WTC11 (cell line): ENCODE data around the gene GADL1. TPM values are rescaled to one million over a fixed set of nuclear protein-coding genes. Genes with fewer than 3 reads are reported as not detected.

Experiments
- ATAC-seq: fragments of 200-7000 bp; cut with Tn5 transposase; 2 replicates; pipeline ENCODE4 v1.10.0; 2021; ENCODE audit warnings: mild to moderate bottlenecking, moderate library complexity
- CTCF ChIA-PET: fragments of 300-600 bp; sonication (Branson Sonifier 250); formaldehyde crosslinking; loops from one replicate; lab custom pipeline; 2021; ENCODE audit warnings: antibody characterized with exemption; lab: Charles Lee
- POLR2A ChIA-PET: fragments of 350-600 bp; sonication (Branson Sonifier 250); formaldehyde crosslinking; loops from one replicate; lab custom pipeline; 2021; ENCODE audit warnings: antibody characterized with exemption; lab: Charles Lee
- DNase-seq: peaks from one replicate; pipeline ENCODE4 v3.0.0; 2021; ENCODE audit warnings: low spot score
- H3K27ac Mint-ChIP-seq: 2 replicates; pipeline ENCODE4 v1.8.0; 2021; ENCODE audit warnings: mixed read lengths
- H3K27me3 Mint-ChIP-seq: 2 replicates; pipeline ENCODE4 v1.8.0; 2021; ENCODE audit warnings: low read depth, mild to moderate bottlenecking, moderate library complexity, mixed read lengths
- H3K36me3 Mint-ChIP-seq: 2 replicates; pipeline ENCODE4 v1.8.0; 2021; ENCODE audit warnings: mixed read lengths
- H3K4me1 Mint-ChIP-seq: 2 replicates; pipeline ENCODE4 v1.8.0; 2022; ENCODE audit warnings: mixed read lengths
- H3K4me3 Mint-ChIP-seq: 2 replicates; pipeline ENCODE4 v1.8.0; 2021; ENCODE audit warnings: mild to moderate bottlenecking, moderate library complexity, mixed read lengths
- H3K9me3 Mint-ChIP-seq: 2 replicates; pipeline ENCODE4 v1.8.0; 2021; ENCODE audit warnings: mixed read lengths
- CREB1 ChIP-seq: sonication (generic); formaldehyde crosslinking; IDR thresholded peaks from 2 replicates; pipeline ENCODE4 v1.8.0; 2023; ENCODE audit warnings: mild to moderate bottlenecking, missing genetic modification reagents
- CREM ChIP-seq: sonication (generic); formaldehyde crosslinking; IDR thresholded peaks from 2 replicates; pipeline ENCODE4 v1.8.1; 2022; ENCODE audit warnings: mild to moderate bottlenecking, missing genetic modification reagents, moderate library complexity
- GRHL2 ChIP-seq: fragments of 250-450 bp; sonication (Bioruptor Pico); IDR thresholded peaks from 2 replicates; pipeline ENCODE4 v1.8.0; 2022; ENCODE audit warnings: mild to moderate bottlenecking, moderate library complexity; ENCODE audit not compliant: insufficient replicate concordance, severe bottlenecking
- HMGA2 ChIP-seq: fragments of 250-450 bp; sonication (Bioruptor Pico); IDR thresholded peaks from 2 replicates; pipeline ENCODE4 v1.4.0; 2021; ENCODE audit warnings: mild to moderate bottlenecking, moderate library complexity
- IRF2 ChIP-seq: sonication (generic); formaldehyde crosslinking; IDR thresholded peaks from 2 replicates; pipeline ENCODE4 v1.8.0; 2022; ENCODE audit warnings: low read depth, missing genetic modification reagents, borderline replicate concordance
- JAZF1 ChIP-seq: fragments of 250-450 bp; sonication (Bioruptor Pico); IDR thresholded peaks from 2 replicates; pipeline ENCODE4 v1.9.0; 2021; ENCODE audit warnings: moderate library complexity, mild to moderate bottlenecking, inconsistent platforms
- RORB ChIP-seq: fragments of 250-450 bp; sonication (Bioruptor Pico); IDR thresholded peaks from 2 replicates; pipeline ENCODE4 v1.9.0; 2021; ENCODE audit warnings: mild to moderate bottlenecking
- SMAD4 ChIP-seq: sonication (generic); formaldehyde crosslinking; IDR thresholded peaks from 2 replicates; pipeline ENCODE4 v1.8.0; 2022; ENCODE audit warnings: mild to moderate bottlenecking, missing genetic modification reagents
- SP1 ChIP-seq: sonication (generic); formaldehyde crosslinking; conservative IDR thresholded peaks from 2 replicates; pipeline ENCODE4 v1.8.1; 2022; ENCODE audit warnings: missing genetic modification reagents
- ZNF121 ChIP-seq: sonication (generic); formaldehyde crosslinking; IDR thresholded peaks from 2 replicates; pipeline ENCODE4 v1.8.0; 2023; ENCODE audit warnings: missing genetic modification reagents
- ZNF317 ChIP-seq: sonication (generic); formaldehyde crosslinking; IDR thresholded peaks from 2 replicates; pipeline ENCODE4 v1.8.1; 2023; ENCODE audit warnings: low read depth, mild to moderate bottlenecking, moderate library complexity, missing genetic modification reagents, borderline replicate concordance
- total RNA-seq: library from RNA; stranded (reverse); gene quantifications from 3 replicates; pipeline ENCODE4 v1.2.3, GENCODE V29; 2021
- TF ChIP-seq, protein P1 (sequence below): sonication (generic); formaldehyde crosslinking; IDR thresholded peaks from 2 replicates; pipeline ENCODE4 v1.8.0; 2022; ENCODE audit warnings: mild to moderate bottlenecking, missing genetic modification reagents
- TF ChIP-seq, protein P2 (sequence below): sonication (generic); formaldehyde crosslinking; IDR thresholded peaks from 2 replicates; pipeline ENCODE4 v1.8.1; 2022; ENCODE audit warnings: low read depth, mild to moderate bottlenecking, moderate library complexity, missing genetic modification reagents, borderline replicate concordance
- TF ChIP-seq, protein P3 (sequence below): fragments of 250-450 bp; sonication (Bioruptor Pico); IDR thresholded peaks from 2 replicates; pipeline ENCODE4 v1.9.0; 2021; ENCODE audit warnings: mild to moderate bottlenecking
- TF ChIP-seq, protein P4 (sequence below): fragments of 250-450 bp; sonication (Bioruptor Pico); IDR thresholded peaks from 2 replicates; pipeline ENCODE4 v2.1.2; 2022; ENCODE audit warnings: mild to moderate bottlenecking, moderate library complexity
- TF ChIP-seq, protein P5 (sequence below): sonication (generic); formaldehyde crosslinking; IDR thresholded peaks from 2 replicates; pipeline ENCODE4 v1.8.0; 2023; ENCODE audit warnings: missing genetic modification reagents, mild to moderate bottlenecking, borderline replicate concordance

Gene GADL1
- total RNA-seq, 1 experiment from 2014 or later = 0.15 TPM

DNA sequence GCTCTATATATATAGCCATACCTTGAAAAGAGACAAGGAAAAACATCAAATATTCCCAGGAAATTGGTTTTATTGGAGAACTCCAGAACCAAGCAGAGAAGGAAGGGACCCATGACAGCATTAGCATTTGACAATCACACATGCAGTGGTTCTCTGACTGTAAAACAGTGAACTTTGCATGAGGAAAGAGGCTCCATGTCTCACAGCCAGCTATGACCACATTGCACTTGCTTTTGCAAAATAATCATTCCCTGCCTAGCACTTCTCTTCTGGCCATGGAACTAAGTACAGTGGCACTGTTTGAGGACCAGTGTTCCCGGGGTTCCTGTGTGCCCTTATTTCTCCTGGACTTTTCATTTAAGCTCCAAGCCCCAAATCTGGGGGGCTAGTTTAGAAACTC lies 202.5 kb downstream of the GADL1 start:
- POLR2A ChIA-PET = no interaction called here
- TF ChIP-seq GRHL2 (CRISPR knock-in tag) (no peak), HMGA2 (no peak), IRF2 (no peak)
- peaks cover 68% of the 10 kb centered on the region for H3K4me1 Mint-ChIP-seq

DNA sequence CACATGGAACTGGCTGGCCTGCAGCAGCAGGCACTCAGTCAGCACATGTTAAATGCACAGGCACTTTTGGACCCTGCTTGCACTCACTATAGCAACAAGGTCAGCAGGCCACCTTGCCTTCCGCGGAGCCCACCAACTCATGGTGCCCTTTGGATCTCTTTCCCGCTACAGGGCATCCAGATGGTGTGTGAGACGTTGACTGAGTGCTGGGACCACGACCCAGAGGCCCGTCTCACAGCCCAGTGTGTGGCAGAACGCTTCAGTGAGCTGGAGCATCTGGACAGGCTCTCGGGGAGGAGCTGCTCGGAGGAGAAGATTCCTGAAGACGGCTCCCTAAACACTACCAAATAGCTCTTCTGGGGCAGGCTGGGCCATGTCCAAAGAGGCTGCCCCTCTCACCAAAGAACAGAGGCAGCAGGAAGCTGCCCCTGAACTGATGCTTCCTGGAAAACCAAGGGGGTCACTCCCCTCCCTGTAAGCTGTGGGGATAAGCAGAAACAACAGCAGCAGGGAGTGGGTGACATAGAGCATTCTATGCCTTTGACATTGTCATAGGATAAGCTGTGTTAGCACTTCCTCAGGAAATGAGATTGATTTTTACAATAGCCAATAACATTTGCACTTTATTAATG lies 203.1 kb downstream of the GADL1 start:
- no peaks in the 10 kb centered on the region for H3K27me3 Mint-ChIP-seq
- TF ChIP-seq, protein P1, sequence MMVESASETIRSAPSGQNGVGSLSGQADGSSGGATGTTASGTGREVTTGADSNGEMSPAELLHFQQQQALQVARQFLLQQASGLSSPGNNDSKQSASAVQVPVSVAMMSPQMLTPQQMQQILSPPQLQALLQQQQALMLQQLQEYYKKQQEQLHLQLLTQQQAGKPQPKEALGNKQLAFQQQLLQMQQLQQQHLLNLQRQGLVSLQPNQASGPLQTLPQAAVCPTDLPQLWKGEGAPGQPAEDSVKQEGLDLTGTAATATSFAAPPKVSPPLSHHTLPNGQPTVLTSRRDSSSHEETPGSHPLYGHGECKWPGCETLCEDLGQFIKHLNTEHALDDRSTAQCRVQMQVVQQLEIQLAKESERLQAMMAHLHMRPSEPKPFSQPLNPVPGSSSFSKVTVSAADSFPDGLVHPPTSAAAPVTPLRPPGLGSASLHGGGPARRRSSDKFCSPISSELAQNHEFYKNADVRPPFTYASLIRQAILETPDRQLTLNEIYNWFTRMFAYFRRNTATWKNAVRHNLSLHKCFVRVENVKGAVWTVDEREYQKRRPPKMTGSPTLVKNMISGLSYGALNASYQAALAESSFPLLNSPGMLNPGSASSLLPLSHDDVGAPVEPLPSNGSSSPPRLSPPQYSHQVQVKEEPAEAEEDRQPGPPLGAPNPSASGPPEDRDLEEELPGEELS (CRISPR knock-in tag) = no peak
- TF ChIP-seq CREM = no peak
- TF ChIP-seq RORB (CRISPR knock-in tag) = no peak
- TF ChIP-seq JAZF1 = no peak
- no peak for TF ChIP-seq ZNF317 (CRISPR knock-in tag)
- no peak for TF ChIP-seq CREB1
- TF ChIP-seq HMGA2 = no peak
- TF ChIP-seq, protein P2, sequence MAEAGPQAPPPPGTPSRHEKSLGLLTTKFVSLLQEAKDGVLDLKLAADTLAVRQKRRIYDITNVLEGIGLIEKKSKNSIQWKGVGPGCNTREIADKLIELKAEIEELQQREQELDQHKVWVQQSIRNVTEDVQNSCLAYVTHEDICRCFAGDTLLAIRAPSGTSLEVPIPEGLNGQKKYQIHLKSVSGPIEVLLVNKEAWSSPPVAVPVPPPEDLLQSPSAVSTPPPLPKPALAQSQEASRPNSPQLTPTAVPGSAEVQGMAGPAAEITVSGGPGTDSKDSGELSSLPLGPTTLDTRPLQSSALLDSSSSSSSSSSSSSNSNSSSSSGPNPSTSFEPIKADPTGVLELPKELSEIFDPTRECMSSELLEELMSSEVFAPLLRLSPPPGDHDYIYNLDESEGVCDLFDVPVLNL = no peak
- TF ChIP-seq, protein P3, sequence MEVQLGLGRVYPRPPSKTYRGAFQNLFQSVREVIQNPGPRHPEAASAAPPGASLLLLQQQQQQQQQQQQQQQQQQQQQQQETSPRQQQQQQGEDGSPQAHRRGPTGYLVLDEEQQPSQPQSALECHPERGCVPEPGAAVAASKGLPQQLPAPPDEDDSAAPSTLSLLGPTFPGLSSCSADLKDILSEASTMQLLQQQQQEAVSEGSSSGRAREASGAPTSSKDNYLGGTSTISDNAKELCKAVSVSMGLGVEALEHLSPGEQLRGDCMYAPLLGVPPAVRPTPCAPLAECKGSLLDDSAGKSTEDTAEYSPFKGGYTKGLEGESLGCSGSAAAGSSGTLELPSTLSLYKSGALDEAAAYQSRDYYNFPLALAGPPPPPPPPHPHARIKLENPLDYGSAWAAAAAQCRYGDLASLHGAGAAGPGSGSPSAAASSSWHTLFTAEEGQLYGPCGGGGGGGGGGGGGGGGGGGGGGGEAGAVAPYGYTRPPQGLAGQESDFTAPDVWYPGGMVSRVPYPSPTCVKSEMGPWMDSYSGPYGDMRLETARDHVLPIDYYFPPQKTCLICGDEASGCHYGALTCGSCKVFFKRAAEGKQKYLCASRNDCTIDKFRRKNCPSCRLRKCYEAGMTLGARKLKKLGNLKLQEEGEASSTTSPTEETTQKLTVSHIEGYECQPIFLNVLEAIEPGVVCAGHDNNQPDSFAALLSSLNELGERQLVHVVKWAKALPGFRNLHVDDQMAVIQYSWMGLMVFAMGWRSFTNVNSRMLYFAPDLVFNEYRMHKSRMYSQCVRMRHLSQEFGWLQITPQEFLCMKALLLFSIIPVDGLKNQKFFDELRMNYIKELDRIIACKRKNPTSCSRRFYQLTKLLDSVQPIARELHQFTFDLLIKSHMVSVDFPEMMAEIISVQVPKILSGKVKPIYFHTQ (CRISPR knock-in tag) = no peak
- TF ChIP-seq SMAD4 (CRISPR knock-in tag) = no peak
- TF ChIP-seq SP1 (CRISPR knock-in tag) = no peak
- TF ChIP-seq, protein P4, sequence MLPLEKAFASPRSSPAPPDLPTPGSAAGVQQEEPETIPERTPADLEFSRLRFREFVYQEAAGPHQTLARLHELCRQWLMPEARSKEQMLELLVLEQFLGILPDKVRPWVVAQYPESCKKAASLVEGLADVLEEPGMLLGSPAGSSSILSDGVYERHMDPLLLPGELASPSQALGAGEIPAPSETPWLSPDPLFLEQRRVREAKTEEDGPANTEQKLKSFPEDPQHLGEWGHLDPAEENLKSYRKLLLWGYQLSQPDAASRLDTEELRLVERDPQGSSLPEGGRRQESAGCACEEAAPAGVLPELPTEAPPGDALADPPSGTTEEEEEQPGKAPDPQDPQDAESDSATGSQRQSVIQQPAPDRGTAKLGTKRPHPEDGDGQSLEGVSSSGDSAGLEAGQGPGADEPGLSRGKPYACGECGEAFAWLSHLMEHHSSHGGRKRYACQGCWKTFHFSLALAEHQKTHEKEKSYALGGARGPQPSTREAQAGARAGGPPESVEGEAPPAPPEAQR (CRISPR knock-in tag) = no peak
- TF ChIP-seq ZNF121 (CRISPR knock-in tag) = no peak
- TF ChIP-seq, protein P5, sequence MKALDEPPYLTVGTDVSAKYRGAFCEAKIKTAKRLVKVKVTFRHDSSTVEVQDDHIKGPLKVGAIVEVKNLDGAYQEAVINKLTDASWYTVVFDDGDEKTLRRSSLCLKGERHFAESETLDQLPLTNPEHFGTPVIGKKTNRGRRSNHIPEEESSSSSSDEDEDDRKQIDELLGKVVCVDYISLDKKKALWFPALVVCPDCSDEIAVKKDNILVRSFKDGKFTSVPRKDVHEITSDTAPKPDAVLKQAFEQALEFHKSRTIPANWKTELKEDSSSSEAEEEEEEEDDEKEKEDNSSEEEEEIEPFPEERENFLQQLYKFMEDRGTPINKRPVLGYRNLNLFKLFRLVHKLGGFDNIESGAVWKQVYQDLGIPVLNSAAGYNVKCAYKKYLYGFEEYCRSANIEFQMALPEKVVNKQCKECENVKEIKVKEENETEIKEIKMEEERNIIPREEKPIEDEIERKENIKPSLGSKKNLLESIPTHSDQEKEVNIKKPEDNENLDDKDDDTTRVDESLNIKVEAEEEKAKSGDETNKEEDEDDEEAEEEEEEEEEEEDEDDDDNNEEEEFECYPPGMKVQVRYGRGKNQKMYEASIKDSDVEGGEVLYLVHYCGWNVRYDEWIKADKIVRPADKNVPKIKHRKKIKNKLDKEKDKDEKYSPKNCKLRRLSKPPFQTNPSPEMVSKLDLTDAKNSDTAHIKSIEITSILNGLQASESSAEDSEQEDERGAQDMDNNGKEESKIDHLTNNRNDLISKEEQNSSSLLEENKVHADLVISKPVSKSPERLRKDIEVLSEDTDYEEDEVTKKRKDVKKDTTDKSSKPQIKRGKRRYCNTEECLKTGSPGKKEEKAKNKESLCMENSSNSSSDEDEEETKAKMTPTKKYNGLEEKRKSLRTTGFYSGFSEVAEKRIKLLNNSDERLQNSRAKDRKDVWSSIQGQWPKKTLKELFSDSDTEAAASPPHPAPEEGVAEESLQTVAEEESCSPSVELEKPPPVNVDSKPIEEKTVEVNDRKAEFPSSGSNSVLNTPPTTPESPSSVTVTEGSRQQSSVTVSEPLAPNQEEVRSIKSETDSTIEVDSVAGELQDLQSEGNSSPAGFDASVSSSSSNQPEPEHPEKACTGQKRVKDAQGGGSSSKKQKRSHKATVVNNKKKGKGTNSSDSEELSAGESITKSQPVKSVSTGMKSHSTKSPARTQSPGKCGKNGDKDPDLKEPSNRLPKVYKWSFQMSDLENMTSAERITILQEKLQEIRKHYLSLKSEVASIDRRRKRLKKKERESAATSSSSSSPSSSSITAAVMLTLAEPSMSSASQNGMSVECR (CRISPR knock-in tag) = no peak
- peaks cover 63% of the 10 kb centered on the region for H3K4me1 Mint-ChIP-seq
- ChIA-PET POLR2A (no interaction called here), CTCF (interaction anchor here (4.9 kb wide), 1 partner anchor 492 kb away, joined by 18 read pairs; no protein-coding TSS in a partner anchor)
- no peaks in the 10 kb centered on the region for H3K9me3 Mint-ChIP-seq
- H3K36me3 Mint-ChIP-seq = peaks cover 47% of the 10 kb centered on the region
- H3K4me3 Mint-ChIP-seq = no peak overlapping the region
- no peak overlapping the region for H3K27ac Mint-ChIP-seq
- no peak for DNase-seq
- no peak for ATAC-seq

More for the DNA sequence above, 202.5 kb downstream of the GADL1 start:
- CTCF ChIA-PET = interaction anchor here (4.9 kb wide), 1 partner anchor 493 kb away, joined by 18 read pairs; no protein-coding TSS in a partner anchor
- Mint-ChIP-seq H3K4me3 (no peak overlapping the region), H3K9me3 (no peaks in the 10 kb centered on the region), H3K27ac (no peak overlapping the region), H3K36me3 (peaks cover 47% of the 10 kb centered on the region), H3K27me3 (no peaks in the 10 kb centered on the region)
- DNase-seq (no peak), ATAC-seq (no peak)
